Spinal cord (tissue), 10 donors: ENCODE measurements around the gene DMD. TPM values are rescaled to one million over a fixed set of nuclear protein-coding genes. Genes with fewer than 3 reads are reported as not detected.
"Not testable (repeated sequence)": the region's sequence is repeated elsewhere in the genome, so short reads cannot be mapped to it uniquely, and the experiment has no call there.

Experiments
- DNase-seq, 6 donors: peaks; one replicate each; pipeline versions ENCODE4 v3.0.0 to v3.0.0-alpha.2; 2013 to 2015; ENCODE audit warnings: low spot score in 6 of 6, low read depth in 4 of 6
- H3K27ac ChIP-seq: one replicate; pipeline ENCODE4 v1.5.1; 2013; ENCODE audit warnings: low read depth, low read length, control low read depth
- H3K27me3 ChIP-seq: one replicate; pipeline ENCODE4 v1.6.1; 2013; ENCODE audit warnings: low read length; ENCODE audit not compliant: control insufficient read depth, insufficient read depth
- H3K36me3 ChIP-seq: one replicate; pipeline ENCODE4 v1.6.1; 2013; ENCODE audit warnings: low read length; ENCODE audit not compliant: control insufficient read depth, insufficient read depth
- H3K4me1 ChIP-seq: one replicate; pipeline ENCODE4 v1.6.1; 2013; ENCODE audit warnings: low read length; ENCODE audit not compliant: control insufficient read depth, insufficient read depth
- H3K4me3 ChIP-seq: one replicate; pipeline ENCODE4 v1.5.1; 2013; ENCODE audit warnings: low read depth, low read length, control low read depth
- H3K9me3 ChIP-seq: one replicate; pipeline ENCODE4 v1.6.1; 2013; ENCODE audit warnings: low read length; ENCODE audit not compliant: control insufficient read depth, insufficient read depth
- WGBS: methylation state at CpG from one replicate; pipeline ENCODE4 v1.1.5; 2013; ENCODE audit warnings: missing lambda C conversion rate; ENCODE audit not compliant: insufficient coverage; 5-methylcytosine and 5-hydroxymethylcytosine counted together
- polyA plus RNA-seq, 2 donors: library from polyadenylated mRNA; unstranded; fragments of 120-200 nt; gene quantifications; one replicate each; pipeline ENCODE4 v1.2.1, GENCODE V29; 2013; ENCODE audit not compliant: insufficient read length in 2 of 2
- total RNA-seq, 2 donors: library from RNA; depleted of rRNA in 1 of 2; stranded (reverse); fragments of 120-200 nt in 1 of 2; fragments of >200 nt in 1 of 2; gene quantifications; one replicate each; pipeline versions ENCODE4 v1.2.3 to v1.2.4, GENCODE V29; 2013 to 2014
- donor health status: healthy.

The DMD gene
- total and polyA plus RNA-seq, 4 donors, result 28.4 to 112 (median 41.9) TPM

DNA sequence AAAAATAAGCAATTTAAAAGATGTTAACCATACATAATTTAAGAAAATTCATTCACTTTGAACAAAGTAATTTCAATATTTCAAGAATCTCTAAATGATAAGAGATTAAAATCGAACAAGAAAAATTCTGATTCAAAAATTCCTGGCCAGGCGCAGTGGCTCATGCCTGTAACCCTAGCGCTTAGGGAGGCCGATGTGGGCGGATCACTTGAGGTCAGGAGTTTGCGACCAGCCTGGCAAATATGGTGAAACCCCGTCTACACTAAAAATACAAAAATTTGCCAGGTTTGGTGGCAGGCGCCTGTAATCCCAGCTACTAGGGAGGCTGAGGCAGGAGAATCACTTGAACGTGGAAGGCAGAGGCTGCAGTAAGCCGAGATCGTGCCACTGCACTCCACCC lies 1279.0 kb downstream of the DMD start:
- not testable (repeated sequence) for DNase-seq, H3K4me1 ChIP-seq, H3K27me3 ChIP-seq, H3K4me3 ChIP-seq, H3K36me3 ChIP-seq, H3K27ac ChIP-seq, H3K9me3 ChIP-seq
- WGBS, result 72% methylated on average over 5 of the region's 11 CpGs

DNA sequence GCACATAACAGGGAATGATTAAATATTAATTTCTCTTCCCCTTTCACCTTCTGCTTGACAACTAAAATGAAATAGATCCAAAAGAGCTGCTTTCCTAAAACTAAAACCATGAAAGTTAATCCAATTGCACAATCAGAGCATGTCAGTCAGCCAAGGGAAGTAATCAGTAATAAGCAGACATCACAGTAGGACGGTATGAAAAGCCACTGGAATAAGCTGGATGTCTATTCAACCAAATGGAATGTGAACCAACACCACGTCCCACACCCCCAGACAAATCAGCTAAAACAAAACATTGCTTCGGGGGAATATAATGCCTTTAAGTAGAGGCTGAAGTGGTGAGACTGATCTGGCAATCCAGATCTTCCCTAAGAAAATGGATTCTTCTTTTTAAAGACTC lies 1280.1 kb downstream of the DMD start:
- Histone ChIP-seq H3K4me1 (no peaks in the 10 kb centered on the region), H3K36me3 (no peaks in the 10 kb centered on the region), H3K27ac (no peak overlapping the region), H3K4me3 (no peak overlapping the region), H3K9me3 (no peaks in the 10 kb centered on the region), H3K27me3 (peaks cover 6% of the 10 kb centered on the region)
- DNase-seq, result no peak
- WGBS, result no CpG with 5 or more reads among the region's 3 CpGs

DNA sequence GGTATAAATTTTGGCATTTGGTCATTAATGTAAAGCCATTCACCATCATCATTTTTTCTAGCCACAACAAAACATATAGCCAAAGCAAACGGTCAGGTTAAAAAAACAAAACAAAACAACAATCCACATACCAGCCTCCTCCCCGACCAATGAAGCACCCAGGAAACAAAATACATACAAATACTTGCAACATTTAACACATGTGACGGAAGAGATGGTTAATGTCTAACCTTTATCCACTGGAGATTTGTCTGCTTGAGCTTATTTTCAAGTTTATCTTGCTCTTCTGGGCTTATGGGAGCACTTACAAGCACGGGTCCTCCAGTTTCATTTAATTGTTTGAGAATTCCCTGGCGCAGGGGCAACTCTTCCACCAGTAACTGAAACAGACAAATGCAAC lies 1282.0 kb downstream of the DMD start:
- Histone ChIP-seq H3K36me3 (no peaks in the 10 kb centered on the region), H3K27me3 (no peaks in the 10 kb centered on the region), H3K4me3 (no peak overlapping the region), H3K27ac (no peak overlapping the region), H3K4me1 (no peaks in the 10 kb centered on the region), H3K9me3 (no peaks in the 10 kb centered on the region)
- WGBS, result 63% methylated on average over 4 of the region's 5 CpGs
- DNase-seq, result no peak

DNA sequence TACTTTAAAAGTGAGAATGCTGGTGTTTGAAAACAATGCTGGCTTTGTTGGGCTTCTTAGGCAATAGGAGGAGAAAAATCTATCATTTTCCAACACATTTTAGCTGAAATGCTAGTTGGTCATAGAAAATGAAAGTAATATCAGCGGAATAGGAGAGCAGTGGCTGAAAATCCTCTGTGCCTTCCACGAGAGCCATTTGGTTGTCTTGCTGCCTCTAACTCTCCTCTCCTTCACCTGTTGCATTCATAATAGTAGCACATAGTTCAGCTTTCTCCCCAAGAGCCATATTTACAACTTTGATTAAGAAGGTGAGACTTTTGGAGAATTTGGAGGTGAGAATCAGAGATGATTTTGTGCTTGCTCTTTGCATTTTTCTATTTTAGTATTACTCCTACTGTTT lies 1290.1 kb downstream of the DMD start:
- no CpG with 5 or more reads among the region's 2 CpGs for WGBS
- Histone ChIP-seq H3K4me1 (no peaks in the 10 kb centered on the region), H3K36me3 (no peaks in the 10 kb centered on the region), H3K27me3 (no peaks in the 10 kb centered on the region), H3K9me3 (no peaks in the 10 kb centered on the region), H3K4me3 (no peak overlapping the region), H3K27ac (no peak overlapping the region)
- DNase-seq, result no peak

DNA sequence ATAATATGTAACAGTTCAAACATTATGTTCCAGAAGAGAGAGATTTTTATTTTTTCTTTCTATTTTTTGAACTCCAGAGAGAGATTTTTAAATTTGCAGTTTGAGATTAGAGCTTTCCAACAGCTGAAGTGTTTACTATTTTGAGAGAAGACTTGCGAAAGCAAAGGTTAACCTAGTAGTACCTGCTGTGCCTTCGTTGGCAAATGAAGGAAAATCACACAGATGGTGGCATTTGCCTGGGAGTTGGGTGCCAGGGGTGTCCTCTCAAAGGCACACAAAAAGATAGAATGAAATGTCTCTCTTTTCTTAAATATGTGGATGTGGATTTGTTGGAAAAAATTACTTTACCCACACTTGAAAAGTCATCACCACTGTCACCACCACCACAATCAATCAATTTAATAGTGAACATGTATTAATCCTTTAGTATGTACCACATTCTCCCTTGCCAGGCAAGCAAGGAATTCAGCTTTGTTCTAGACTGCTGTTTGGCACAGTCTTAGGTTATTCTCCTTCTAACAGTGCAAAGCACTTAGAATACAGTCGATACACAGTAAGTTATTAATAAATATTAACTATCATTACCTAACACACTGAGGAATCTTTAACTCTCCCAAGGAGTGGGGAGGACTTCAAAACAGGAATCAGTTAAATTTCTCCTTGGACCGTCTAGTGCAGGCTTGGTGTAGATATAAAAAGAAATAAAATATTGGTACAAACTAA lies 1301.3 kb downstream of the DMD start:
- Histone ChIP-seq H3K27ac (no peak overlapping the region), H3K27me3 (no peaks in the 10 kb centered on the region), H3K36me3 (no peaks in the 10 kb centered on the region), H3K4me3 (no peak overlapping the region), H3K4me1 (no peaks in the 10 kb centered on the region), H3K9me3 (no peaks in the 10 kb centered on the region)
- no CpG with 5 or more reads among the region's 4 CpGs for WGBS
- peak in 1 of 6 donors; percentile 19 for DNase-seq

DNA sequence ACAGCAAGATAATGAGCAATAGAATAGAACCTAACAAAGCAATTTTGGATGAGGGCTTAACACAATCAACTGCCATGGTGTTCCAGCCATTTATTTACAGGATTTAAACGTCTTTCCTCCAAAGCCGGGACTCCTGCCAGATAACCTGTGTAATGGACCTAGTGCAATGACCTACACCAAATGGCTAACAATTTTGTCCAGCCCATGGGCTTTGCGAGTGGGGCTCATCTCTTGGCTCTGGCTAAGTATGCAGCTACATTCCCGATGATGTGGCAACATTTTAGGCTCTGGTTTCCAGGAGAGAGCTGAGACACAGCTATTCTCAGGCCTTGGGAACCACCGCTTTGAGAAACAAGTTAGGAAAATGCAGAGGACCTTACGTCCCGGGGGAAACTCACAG lies 1317.2 kb downstream of the DMD start:
- no peaks in the 10 kb centered on the region for H3K9me3 ChIP-seq
- no peaks in the 10 kb centered on the region for H3K27me3 ChIP-seq
- peak in 1 of 6 donors; percentile 24 for DNase-seq
- WGBS, result 46% methylated on average over 5 of the region's 7 CpGs
- H3K4me1 ChIP-seq, result no peaks in the 10 kb centered on the region
- H3K36me3 ChIP-seq, result no peaks in the 10 kb centered on the region
- H3K4me3 ChIP-seq, result no peak overlapping the region
- no peak overlapping the region for H3K27ac ChIP-seq

DNA sequence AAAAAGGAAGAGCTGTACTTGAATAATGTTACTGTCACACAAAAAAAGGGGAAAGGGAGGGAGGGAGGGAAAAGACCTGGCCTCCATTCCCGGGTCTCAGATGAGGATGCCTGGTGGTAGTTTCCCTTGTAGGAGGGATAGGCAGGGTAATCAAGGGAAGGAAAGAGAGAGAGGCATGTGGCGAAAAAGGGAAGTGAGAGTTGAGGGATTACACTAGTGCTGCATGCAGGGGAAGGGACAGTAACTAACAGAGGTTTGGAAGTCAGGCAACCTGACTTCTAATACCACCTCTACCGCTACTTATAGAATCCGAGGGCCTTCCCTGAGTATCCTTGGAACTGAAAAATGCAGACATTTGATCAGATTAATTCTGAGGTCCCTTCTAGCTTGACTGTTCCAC lies 1317.8 kb downstream of the DMD start:
- Histone ChIP-seq H3K9me3 (no peaks in the 10 kb centered on the region), H3K27me3 (no peaks in the 10 kb centered on the region), H3K27ac (no peak overlapping the region), H3K4me3 (no peak overlapping the region), H3K36me3 (no peaks in the 10 kb centered on the region), H3K4me1 (no peaks in the 10 kb centered on the region)
- 53% methylated on average over 3 of the region's 4 CpGs for WGBS
- DNase-seq, result no peak

DNA sequence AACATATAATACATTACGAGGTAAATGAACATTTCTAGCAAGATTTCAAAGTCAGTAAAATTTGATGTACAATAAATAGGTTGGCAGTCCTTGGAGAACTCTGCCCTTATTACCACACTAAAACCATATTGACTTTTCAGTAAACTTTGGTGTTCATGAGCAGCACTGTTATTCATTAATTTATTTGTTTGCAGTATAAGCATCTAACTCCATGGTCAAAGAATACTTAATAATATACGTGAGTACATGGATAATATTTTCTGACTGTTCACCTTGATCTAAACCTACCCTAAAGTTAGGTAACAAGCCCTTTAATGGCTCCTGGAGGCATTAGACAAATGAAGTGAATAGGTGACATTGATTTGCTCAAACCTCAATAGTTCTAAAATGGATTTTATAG lies 1322.3 kb downstream of the DMD start:
- no peaks in the 10 kb centered on the region for H3K27me3 ChIP-seq
- no peaks in the 10 kb centered on the region for H3K36me3 ChIP-seq
- no peak overlapping the region for H3K27ac ChIP-seq
- H3K9me3 ChIP-seq, result no peaks in the 10 kb centered on the region
- no CpG with 5 or more reads among the region's 2 CpGs for WGBS
- H3K4me1 ChIP-seq, result no peaks in the 10 kb centered on the region
- DNase-seq, result no peak
- H3K4me3 ChIP-seq, result no peak overlapping the region

DNA sequence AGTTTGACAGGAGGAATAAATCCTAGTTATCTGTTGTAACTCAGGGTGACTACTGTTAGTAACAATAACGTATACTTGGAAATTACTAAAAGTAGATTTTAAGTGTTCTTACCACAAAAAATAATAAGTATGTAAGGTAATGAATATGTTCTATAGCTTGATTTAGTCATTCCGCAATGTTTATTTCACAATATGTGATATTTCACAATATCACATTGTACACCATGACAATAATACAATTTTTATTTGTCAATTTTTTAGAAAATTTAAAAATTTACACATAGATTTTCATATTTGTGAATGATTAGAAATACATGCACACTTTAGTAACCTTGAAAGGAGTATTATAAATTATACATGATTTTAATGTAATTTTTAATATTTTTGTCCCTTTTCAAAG lies 1326.8 kb downstream of the DMD start:
- H3K27me3 ChIP-seq, result no peaks in the 10 kb centered on the region
- no peak for DNase-seq
- no CpG with 5 or more reads among the region's 2 CpGs for WGBS
- H3K36me3 ChIP-seq, result no peaks in the 10 kb centered on the region
- no peaks in the 10 kb centered on the region for H3K4me1 ChIP-seq
- no peak overlapping the region for H3K4me3 ChIP-seq
- H3K27ac ChIP-seq, result no peak overlapping the region
- no peaks in the 10 kb centered on the region for H3K9me3 ChIP-seq

DNA sequence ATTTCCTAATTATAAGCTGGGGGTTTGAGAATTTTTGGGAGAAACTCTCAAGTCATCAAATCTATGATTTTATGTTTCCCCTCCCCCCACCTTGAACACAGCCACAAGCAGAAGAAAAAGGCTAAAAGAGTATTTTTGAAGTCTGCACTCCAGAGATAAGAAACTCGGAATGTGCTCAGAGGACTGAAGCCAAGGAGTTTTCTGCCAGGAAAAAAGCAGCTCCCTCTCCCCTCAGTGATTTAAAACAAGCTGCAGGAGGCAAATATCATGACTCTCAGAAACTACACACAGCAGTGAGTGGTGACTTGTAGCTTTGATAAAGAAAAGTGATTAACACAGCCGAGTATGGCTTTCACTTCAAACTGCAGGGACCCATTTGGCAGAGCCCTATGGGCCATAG lies 1339.3 kb downstream of the DMD start:
- Histone ChIP-seq H3K4me1 (no peaks in the 10 kb centered on the region), H3K36me3 (no peaks in the 10 kb centered on the region), H3K9me3 (no peaks in the 10 kb centered on the region), H3K27me3 (no peaks in the 10 kb centered on the region), H3K27ac (no peak overlapping the region), H3K4me3 (no peak overlapping the region)
- peak in 5 of 6 donors; percentile 4 to 72 (median 12) for DNase-seq
- 0% methylated on average over 1 of the region's 2 CpGs for WGBS
